H1 (cell line): Measurements from ENCODE around the gene TBX3. TPM values are rescaled to one million over a fixed set of nuclear protein-coding genes. Genes with fewer than 3 reads are reported as not detected.

Experiments
- CTCF ChIA-PET: fragments of 300-600 bp; sonication (Branson Sonifier 250); formaldehyde crosslinking; loops from one replicate; lab custom pipeline; 2021; ENCODE audit not compliant: partially characterized antibody; lab: Charles Lee
- POLR2A ChIA-PET: fragments of 300-600 bp; sonication (Branson Sonifier 250); formaldehyde crosslinking; loops from one replicate; lab custom pipeline; 2021; ENCODE audit warnings: inconsistent platforms; ENCODE audit not compliant: partially characterized antibody; lab: Charles Lee
- DNase-seq, 2 experiments: peaks; one replicate each; pipeline versions ENCODE4 v3.0.0 to v3.0.0-alpha.2; 2010 to 2022; ENCODE audit warnings: low spot score in 2 of 2, low read depth in 1 of 2, mixed read lengths in 1 of 2
- FAIRE-seq: peaks from 2 replicates; lab custom pipeline; 2011; peaks lifted over from hg19 to GRCh38; lab: Jason Lieb, UNC
- H2AFZ ChIP-seq: 2 replicates; pipeline ENCODE4 v1.8.1; 2012; ENCODE audit warnings: low read length, inconsistent platforms
- H2AK5ac ChIP-seq: 2 replicates; pipeline ENCODE4 v1.6.1; 2013; ENCODE audit warnings: low read depth, low read length
- H2BK120ac ChIP-seq: replicated peaks from 2 replicates; pipeline ENCODE3; 2013; ENCODE audit warnings: low read depth, low read length, inconsistent platforms
- H2BK12ac ChIP-seq: 2 replicates; pipeline ENCODE4 v1.6.1; 2013; ENCODE audit warnings: low read depth, low read length
- H2BK15ac ChIP-seq: 2 replicates; pipeline ENCODE4 v1.6.1; 2013; ENCODE audit warnings: low read length
- H2BK20ac ChIP-seq: 2 replicates; pipeline ENCODE4 v1.6.1; 2013; ENCODE audit warnings: low read length
- H2BK5ac ChIP-seq: 2 replicates; pipeline ENCODE4 v1.6.1; 2013; ENCODE audit warnings: low read depth, low read length
- H3K14ac ChIP-seq: 2 replicates; pipeline ENCODE4 v1.6.1; 2013; ENCODE audit warnings: inconsistent platforms; ENCODE audit not compliant: insufficient read length
- H3K18ac ChIP-seq: 2 replicates; pipeline ENCODE4 v1.6.1; 2013; ENCODE audit warnings: low read length; ENCODE audit errors: extremely low read depth
- H3K23ac ChIP-seq: 2 replicates; pipeline ENCODE4 v1.6.1; 2013; ENCODE audit warnings: inconsistent platforms; ENCODE audit not compliant: insufficient read length
- H3K23me2 ChIP-seq: 2 replicates; pipeline ENCODE4 v1.6.1; 2013; ENCODE audit warnings: low read depth, low read length
- H3K27ac ChIP-seq: 2 replicates; pipeline ENCODE4 v1.6.1; 2011; ENCODE audit warnings: low read depth, low read length, inconsistent platforms
- H3K27me3 ChIP-seq, 4 experiments: replicated peaks in 1 of 4; 1 replicate in 1 of 4; 2 replicates in 3 of 4; pipeline versions ENCODE4 v1.6.1 to v1.8.1; 2011 to 2013; ENCODE audit warnings: low read length in 3 of 4, mild to moderate bottlenecking in 3 of 4, inconsistent platforms in 2 of 4, mixed read lengths in 2 of 4, moderate library complexity in 1 of 4; ENCODE audit not compliant: control insufficient read depth in 3 of 4, insufficient read depth in 3 of 4; ENCODE audit errors: extremely low read depth in 1 of 4
- H3K36me3 ChIP-seq, 4 experiments: 2 replicates each; pipeline versions ENCODE4 v1.6.1 to v1.8.1; 2011 to 2013; ENCODE audit warnings: mild to moderate bottlenecking in 4 of 4, low read length in 3 of 4, moderate library complexity in 2 of 4, control low read depth in 1 of 4, inconsistent platforms in 1 of 4; ENCODE audit not compliant: insufficient read depth in 4 of 4, control insufficient read depth in 2 of 4
- H3K4ac ChIP-seq: replicated peaks from 2 replicates; pipeline ENCODE3; 2013; ENCODE audit warnings: low read length, low read depth, mixed read lengths, inconsistent platforms; ENCODE audit not compliant: insufficient read length
- H3K4me1 ChIP-seq, 4 experiments: replicated peaks in 1 of 4; 1 replicate in 1 of 4; 2 replicates in 3 of 4; pipeline versions ENCODE4 v1.6.1 to v1.8.1; 2011 to 2013; ENCODE audit warnings: low read length in 3 of 4, inconsistent platforms in 2 of 4, mixed read lengths in 1 of 4; ENCODE audit not compliant: insufficient read depth in 4 of 4, control insufficient read depth in 3 of 4
- H3K4me2 ChIP-seq, 2 experiments: 2 replicates each; pipeline versions ENCODE4 v1.6.1 to v1.8.1; 2011 to 2013; ENCODE audit warnings: low read depth in 2 of 2, low read length in 2 of 2, control low read depth in 1 of 2, inconsistent platforms in 1 of 2, mild to moderate bottlenecking in 1 of 2; ENCODE audit not compliant: insufficient read depth in 1 of 2
- H3K4me3 ChIP-seq, 4 experiments: fragments of 200-600, 300-600 bp in 1 of 4; sonication (generic), shearing (Covaris generic), sonication (Bioruptor Twin) in 1 of 4; 2 replicates each; pipeline versions ENCODE4 v1.5.1 to v1.8.1; 2011 to 2016; ENCODE audit warnings: low read length in 4 of 4, low read depth in 3 of 4, control low read depth in 2 of 4, inconsistent platforms in 2 of 4, mild to moderate bottlenecking in 2 of 4, mixed read lengths in 1 of 4, moderate library complexity in 1 of 4; ENCODE audit not compliant: insufficient read depth in 2 of 4; ENCODE audit errors: extremely low read depth in 1 of 4
- H3K56ac ChIP-seq: replicated peaks from 2 replicates; pipeline ENCODE3; 2013; ENCODE audit warnings: low read depth, mild to moderate bottlenecking, mixed read lengths, low read length, inconsistent platforms; ENCODE audit not compliant: insufficient read length
- H3K79me1 ChIP-seq: 2 replicates; pipeline ENCODE4 v1.6.1; 2013; ENCODE audit warnings: low read depth, low read length, control low read depth
- H3K79me2 ChIP-seq, 2 experiments: 2 replicates each; pipeline versions ENCODE4 v1.6.1 to v1.8.1; 2012 to 2013; ENCODE audit warnings: low read length in 2 of 2, mild to moderate bottlenecking in 2 of 2, inconsistent platforms in 1 of 2; ENCODE audit not compliant: insufficient read depth in 2 of 2, control insufficient read depth in 1 of 2
- H3K9ac ChIP-seq, 4 experiments: replicated peaks in 1 of 4; 1 replicate in 1 of 4; 2 replicates in 3 of 4; pipeline versions ENCODE4 v1.6.1 to v1.8.1; 2011 to 2013; ENCODE audit warnings: low read depth in 3 of 4, low read length in 3 of 4, control low read depth in 2 of 4, mild to moderate bottlenecking in 2 of 4, moderate library complexity in 2 of 4, inconsistent platforms in 1 of 4; ENCODE audit errors: extremely low read depth in 1 of 4
- H3K9me3 ChIP-seq, 2 experiments: 2 replicates each; pipeline versions ENCODE4 v1.6.1 to v1.8.1; 2012 to 2013; ENCODE audit warnings: mild to moderate bottlenecking in 2 of 2, moderate library complexity in 2 of 2, control low read depth in 1 of 2, inconsistent platforms in 1 of 2, low read depth in 1 of 2, low read length in 1 of 2, mixed read lengths in 1 of 2; ENCODE audit not compliant: insufficient read depth in 2 of 2
- H4K20me1 ChIP-seq, 2 experiments: replicated peaks in 1 of 2; 2 replicates each; pipeline versions ENCODE3 to v1.8.1; 2011 to 2013; ENCODE audit warnings: inconsistent platforms in 2 of 2, low read length in 2 of 2, mild to moderate bottlenecking in 1 of 2; ENCODE audit not compliant: insufficient read depth in 2 of 2, control insufficient read depth in 1 of 2
- H4K5ac ChIP-seq: 2 replicates; pipeline ENCODE4 v1.6.1; 2013; ENCODE audit warnings: low read length, low read depth, mixed read lengths, inconsistent platforms; ENCODE audit not compliant: insufficient read length
- H4K8ac ChIP-seq: 2 replicates; pipeline ENCODE4 v1.8.0; 2013; ENCODE audit warnings: mild to moderate bottlenecking, moderate library complexity, low read length, inconsistent platforms; ENCODE audit not compliant: insufficient read depth; ENCODE audit errors: extremely low read depth
- H4K91ac ChIP-seq: replicated peaks from 2 replicates; pipeline ENCODE3; 2013; ENCODE audit warnings: low read length, mixed read lengths, inconsistent platforms; ENCODE audit not compliant: insufficient read length
- CBX8 ChIP-seq: fragments of 300-800, 300-1000 bp; sonication (generic); IDR thresholded peaks from 2 replicates; pipeline ENCODE4 v1.7.1; 2016; ENCODE audit warnings: low read depth, low read length, borderline replicate concordance
- CEBPB ChIP-seq: IDR thresholded peaks from 2 replicates; pipeline ENCODE4 v1.6.1; 2012; ENCODE audit warnings: low read depth, low read length
- EP300 ChIP-seq, 2 experiments: IDR thresholded peaks; 1 replicate in 1 of 2; 2 replicates in 1 of 2; pipeline ENCODE4 v1.6.1; 2011 to 2012; ENCODE audit warnings: low read depth in 2 of 2, low read length in 2 of 2, mild to moderate bottlenecking in 2 of 2, borderline replicate concordance in 1 of 2, inconsistent platforms in 1 of 2, moderate library complexity in 1 of 2
- GTF2F1 ChIP-seq: IDR thresholded peaks from 2 replicates; pipeline ENCODE4 v1.6.1; 2012; ENCODE audit warnings: low read depth, low read length, improper control_type of control experiment, borderline replicate concordance
- JUN ChIP-seq: IDR thresholded peaks from 2 replicates; pipeline ENCODE4 v1.6.1; 2011; ENCODE audit warnings: low read depth, mild to moderate bottlenecking, improper control_type of control experiment, low read length
- JUND ChIP-seq: IDR thresholded peaks from 2 replicates; pipeline ENCODE4 v1.6.1; 2011; ENCODE audit warnings: mild to moderate bottlenecking, improper control_type of control experiment, low read length
- KDM4A ChIP-seq: IDR thresholded peaks from one replicate; pipeline ENCODE4 v1.7.1; 2012; ENCODE audit warnings: low read depth, mild to moderate bottlenecking, moderate library complexity, low read length, inconsistent platforms; ENCODE audit not compliant: severe bottlenecking
- MAFK ChIP-seq: IDR thresholded peaks from 2 replicates; pipeline ENCODE4 v1.6.1; 2012; ENCODE audit warnings: low read depth, mild to moderate bottlenecking, improper control_type of control experiment, low read length
- POU5F1 ChIP-seq: IDR thresholded peaks from 2 replicates; pipeline ENCODE4 v1.6.1; 2011; ENCODE audit warnings: low read depth, mild to moderate bottlenecking, low read length, moderate library complexity
- SIN3A ChIP-seq, 2 experiments: IDR thresholded peaks in 1 of 2; conservative IDR thresholded peaks in 1 of 2; 2 replicates each; pipeline ENCODE4 v1.6.1; 2011 to 2012; ENCODE audit warnings: low read length in 2 of 2, improper control_type of control experiment in 1 of 2, low read depth in 1 of 2, mild to moderate bottlenecking in 1 of 2
- SIRT6 ChIP-seq: IDR thresholded peaks from one replicate; pipeline ENCODE4 v1.7.1; 2012; ENCODE audit warnings: low read length, inconsistent platforms
- SP4 ChIP-seq: IDR thresholded peaks from 2 replicates; pipeline ENCODE4 v1.6.1; 2012; ENCODE audit warnings: low read length, inconsistent platforms
- SUZ12 ChIP-seq: fragments of 200-600 bp; sonication (generic); IDR thresholded peaks from 2 replicates; pipeline ENCODE4 v1.6.1; 2012; ENCODE audit warnings: mild to moderate bottlenecking, inconsistent platforms, low read length, moderate library complexity, mixed read lengths
- TAF1 ChIP-seq: IDR thresholded peaks from 2 replicates; pipeline ENCODE4 v1.6.1; 2011; ENCODE audit warnings: mild to moderate bottlenecking, low read depth, low read length
- WGBS, 2 experiments: shearing (Covaris generic) in 1 of 2; methylation state at CpG; one replicate each; pipeline versions ENCODE4 v1.1.6 to v1.1.7; 2013 to 2015; ENCODE audit warnings: low lambda C conversion rate in 2 of 2, mixed read lengths in 2 of 2, inconsistent platforms in 1 of 2, low coverage in 1 of 2, missing lambda C conversion rate in 1 of 2; ENCODE audit not compliant: insufficient replicate concordance in 2 of 2, insufficient coverage in 1 of 2, insufficient read length in 1 of 2; ENCODE audit errors: extremely low coverage in 1 of 2, missing lambda C conversion rate in 1 of 2; 5-methylcytosine and 5-hydroxymethylcytosine counted together
- polyA plus RNA-seq, 7 experiments: library from polyadenylated mRNA; depleted of rRNA in 3 of 7; stranded (reverse) in 5 of 7; unstranded in 2 of 7; fragments of >200 nt in 5 of 7; fragments of 200-250 nt in 2 of 7; gene quantifications; 1 replicate in 5 of 7; 2 replicates in 1 of 7; 4 replicates in 1 of 7; pipeline versions ENCODE4 v1.2.1 to v1.2.3, GENCODE V29; 2011 to 2013; ENCODE audit warnings: missing spikeins in 2 of 7, mixed read lengths in 2 of 7
- total RNA-seq: library from RNA; stranded (reverse); fragmentation: NEBNext Ultra II Directional; extraction: Animal tissue kit (Norgen Biotek cat#: 25700); gene quantifications from 2 replicates; pipeline ENCODE4 v1.2.1, GENCODE V29; 2021

TBX3 gene
- total and polyA plus RNA-seq, 2 of the 8 experiments (the other 6 are each of a cell fraction or from before 2014, with no cell fraction given), result 0.09 to 1.0 TPM

- 8% methylated on average over 9 of the region's 12 CpGs; no CpG with 5 or more reads in 1 of the 2 experiments for WGBS, 2 experiments
- H3K9ac ChIP-seq, result no peak overlapping the region
- H3K9me3 ChIP-seq, result no peaks in the 10 kb centered on the region
- FAIRE-seq (no peak), DNase-seq (no peak)
- H3K23ac ChIP-seq, result no peak overlapping the region
- no peak overlapping the region for H4K5ac ChIP-seq
- peaks cover 78 to 94% (median 89%) of the 10 kb centered on the region in 4 experiments for H3K27me3 ChIP-seq
- ChIA-PET CTCF (interaction anchor here (0.8 to 2.8 kb wide), 9 partner anchors 8 to 48 kb away, joined by 3 to 12 read pairs (median 3); no protein-coding TSS in a partner anchor), POLR2A (interaction anchor here (1.2 to 1.7 kb wide), 4 partner anchors 10 to 17 kb away, joined by 4 to 6 read pairs (median 4); no protein-coding TSS in a partner anchor)
- no peaks in the 10 kb centered on the region for H3K79me1 ChIP-seq
- no peak overlapping the region for H3K4me3 ChIP-seq
- H2BK5ac ChIP-seq, result no peak overlapping the region
- no peaks in the 10 kb centered on the region for H3K36me3 ChIP-seq
- no peak overlapping the region for H2AFZ ChIP-seq
- no peak overlapping the region for H3K14ac ChIP-seq
- H2BK15ac ChIP-seq, result no peak overlapping the region
- H2BK120ac ChIP-seq, result no peak overlapping the region
- H2BK20ac ChIP-seq, result no peak overlapping the region
- no peak overlapping the region for H2BK12ac ChIP-seq
- no peak overlapping the region for H3K18ac ChIP-seq
- peaks cover 4 to 26% of the 10 kb centered on the region in 2 experiments for H4K20me1 ChIP-seq
- H3K23me2 ChIP-seq, result peaks cover 16% of the 10 kb centered on the region; the same call in 1 of the 2 replicates
- H3K79me2 ChIP-seq, result no peaks in the 10 kb centered on the region
- H3K4me2 ChIP-seq, result peak overlapping the region in 1 of 2 experiments; percentile 95; a peak in 2 of 4 replicates
- H3K4me1 ChIP-seq, result peaks cover 9 to 43% (median 32%) of the 10 kb centered on the region in 4 experiments
- no peak overlapping the region for H3K56ac ChIP-seq
- H4K8ac ChIP-seq, result no peak overlapping the region
- H3K4ac ChIP-seq, result no peak overlapping the region
- no peak overlapping the region for H3K27ac ChIP-seq
- H2AK5ac ChIP-seq, result no peak overlapping the region
- H4K91ac ChIP-seq, result no peak overlapping the region
- no peak for TF ChIP-seq JUND
- no peak for TF ChIP-seq CBX8
- TF ChIP-seq TAF1, result no peak
- no peak for TF ChIP-seq SIN3A (conservative IDR thresholded peaks at IDR 0.05 in 1 of 2, IDR thresholded peaks at IDR 0.05 in 1 of 2; ENCODE audit: low read depth in 1 of 2, low read length in 2 of 2)
- no peak for TF ChIP-seq SP4
- TF ChIP-seq JUN, result no peak
- no peak for TF ChIP-seq POU5F1
- no peak for TF ChIP-seq SIRT6
- TF ChIP-seq CEBPB, result no peak
- no peak for TF ChIP-seq KDM4A
- no peak for TF ChIP-seq EP300 (IDR thresholded peaks at IDR 0.05; ENCODE audit: borderline replicate concordance in 1 of 2, low read depth in 2 of 2, low read length in 2 of 2)
- no peak for TF ChIP-seq GTF2F1
- no peak for TF ChIP-seq SUZ12
- TF ChIP-seq MAFK, result no peak
Observed at GRCh38 chr12:114687802-114688201, 3.8 kb upstream of the TBX3 start.
